ENCODE results near the gene LSMEM2. TPM values are rescaled to one million over a fixed set of nuclear protein-coding genes. Genes with fewer than 3 reads are reported as not detected.
A peak's percentile ranks its signal among the peaks of the same experiment; 100 is the strongest.

The LSMEM2 gene
- total and polyA plus RNA-seq, 9 of the 15 experiments (the other 6 are each of a cell fraction or from before 2014, with no cell fraction given) = not detected

DNA sequence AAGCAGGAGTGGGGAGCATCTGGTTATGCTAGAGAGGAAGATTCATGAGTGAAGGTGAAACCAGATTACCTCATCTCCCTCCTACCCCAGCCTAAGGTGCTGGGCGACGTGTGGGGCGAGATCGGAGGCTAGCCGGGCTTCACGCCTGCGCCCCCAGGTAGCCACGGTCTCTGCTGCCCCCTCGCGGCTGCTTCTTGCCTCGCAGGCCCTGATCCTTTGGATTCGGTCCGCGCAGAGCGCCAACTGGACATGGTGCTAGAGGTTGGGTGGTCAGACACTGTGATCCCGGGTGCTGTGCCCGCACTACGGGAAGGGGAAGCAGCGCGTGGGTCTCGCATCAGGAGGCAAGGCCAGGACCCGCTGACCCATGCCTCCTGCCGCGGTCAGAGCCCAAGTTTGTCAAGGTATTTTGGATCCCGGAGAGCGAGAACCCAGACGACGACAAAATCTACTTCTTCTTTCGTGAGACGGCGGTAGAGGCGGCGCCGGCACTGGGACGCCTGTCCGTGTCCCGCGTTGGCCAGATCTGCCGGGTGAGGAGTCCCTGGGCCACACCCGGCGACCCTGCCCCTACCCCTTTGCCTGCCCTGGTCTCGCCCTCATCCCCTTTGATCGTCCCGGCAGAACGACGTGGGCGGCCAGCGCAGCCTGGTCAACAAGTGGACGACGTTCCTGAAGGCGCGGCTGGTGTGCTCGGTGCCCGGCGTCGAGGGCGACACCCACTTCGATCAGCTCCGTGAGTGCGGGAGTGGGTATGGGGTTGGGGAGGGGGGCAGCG is 5.8 kb upstream of the LSMEM2 start (continued):
- TF ChIP-seq DDX20 (tag; IDR thresholded peaks at IDR 0.05; ENCODE audit: low read depth) = no peak
- peak; percentile 52 for TF ChIP-seq EGR1 (conservative IDR thresholded peaks at IDR 0.05)
- TF ChIP-seq SNRNP70 (optimal IDR thresholded peaks at IDR 0.05; ENCODE audit: low read depth, low read length) = no peak
- TF ChIP-seq, protein P1, sequence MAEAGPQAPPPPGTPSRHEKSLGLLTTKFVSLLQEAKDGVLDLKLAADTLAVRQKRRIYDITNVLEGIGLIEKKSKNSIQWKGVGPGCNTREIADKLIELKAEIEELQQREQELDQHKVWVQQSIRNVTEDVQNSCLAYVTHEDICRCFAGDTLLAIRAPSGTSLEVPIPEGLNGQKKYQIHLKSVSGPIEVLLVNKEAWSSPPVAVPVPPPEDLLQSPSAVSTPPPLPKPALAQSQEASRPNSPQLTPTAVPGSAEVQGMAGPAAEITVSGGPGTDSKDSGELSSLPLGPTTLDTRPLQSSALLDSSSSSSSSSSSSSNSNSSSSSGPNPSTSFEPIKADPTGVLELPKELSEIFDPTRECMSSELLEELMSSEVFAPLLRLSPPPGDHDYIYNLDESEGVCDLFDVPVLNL (CRISPR knock-in tag; IDR thresholded peaks at IDR 0.05; ENCODE audit: low read depth) = peak; percentile 22; the same call in 1 of the 2 replicates
- peak; percentile 68 for TF ChIP-seq CC2D1A (IDR thresholded peaks at IDR 0.05)
- no peak for TF ChIP-seq OTX1 (CRISPR knock-in tag; IDR thresholded peaks at IDR 0.05)
- 0 out of 2 replicates have a peak, but pooled peaks have one; percentile 22 for TF ChIP-seq ZC3H4 (CRISPR knock-in tag; IDR thresholded peaks at IDR 0.05; ENCODE audit: borderline replicate concordance)
- TF ChIP-seq, protein P2, sequence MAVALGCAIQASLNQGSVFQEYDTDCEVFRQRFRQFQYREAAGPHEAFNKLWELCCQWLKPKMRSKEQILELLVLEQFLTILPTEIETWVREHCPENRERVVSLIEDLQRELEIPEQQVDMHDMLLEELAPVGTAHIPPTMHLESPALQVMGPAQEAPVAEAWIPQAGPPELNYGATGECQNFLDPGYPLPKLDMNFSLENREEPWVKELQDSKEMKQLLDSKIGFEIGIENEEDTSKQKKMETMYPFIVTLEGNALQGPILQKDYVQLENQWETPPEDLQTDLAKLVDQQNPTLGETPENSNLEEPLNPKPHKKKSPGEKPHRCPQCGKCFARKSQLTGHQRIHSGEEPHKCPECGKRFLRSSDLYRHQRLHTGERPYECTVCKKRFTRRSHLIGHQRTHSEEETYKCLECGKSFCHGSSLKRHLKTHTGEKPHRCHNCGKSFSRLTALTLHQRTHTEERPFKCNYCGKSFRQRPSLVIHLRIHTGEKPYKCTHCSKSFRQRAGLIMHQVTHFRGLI (CRISPR knock-in tag; IDR thresholded peaks at IDR 0.05) = no peak
- TF ChIP-seq, protein P3, sequence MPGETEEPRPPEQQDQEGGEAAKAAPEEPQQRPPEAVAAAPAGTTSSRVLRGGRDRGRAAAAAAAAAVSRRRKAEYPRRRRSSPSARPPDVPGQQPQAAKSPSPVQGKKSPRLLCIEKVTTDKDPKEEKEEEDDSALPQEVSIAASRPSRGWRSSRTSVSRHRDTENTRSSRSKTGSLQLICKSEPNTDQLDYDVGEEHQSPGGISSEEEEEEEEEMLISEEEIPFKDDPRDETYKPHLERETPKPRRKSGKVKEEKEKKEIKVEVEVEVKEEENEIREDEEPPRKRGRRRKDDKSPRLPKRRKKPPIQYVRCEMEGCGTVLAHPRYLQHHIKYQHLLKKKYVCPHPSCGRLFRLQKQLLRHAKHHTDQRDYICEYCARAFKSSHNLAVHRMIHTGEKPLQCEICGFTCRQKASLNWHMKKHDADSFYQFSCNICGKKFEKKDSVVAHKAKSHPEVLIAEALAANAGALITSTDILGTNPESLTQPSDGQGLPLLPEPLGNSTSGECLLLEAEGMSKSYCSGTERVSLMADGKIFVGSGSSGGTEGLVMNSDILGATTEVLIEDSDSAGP (CRISPR knock-in tag; IDR thresholded peaks at IDR 0.05) = peak; percentile 56; the same call in 1 of the 2 replicates
- no peak for TF ChIP-seq MYNN (IDR thresholded peaks at IDR 0.05)
- TF ChIP-seq MYNN (CRISPR knock-in tag; IDR thresholded peaks at IDR 0.05) = no peak
- TF ChIP-seq POLR3G (IDR thresholded peaks at IDR 0.05; ENCODE audit: extremely low read depth, insufficient read length, insufficient replicate concordance) = no peak
- TF ChIP-seq SP1 (CRISPR knock-in tag; IDR thresholded peaks at IDR 0.05) = peak; percentile 74
- TF ChIP-seq, protein P4, sequence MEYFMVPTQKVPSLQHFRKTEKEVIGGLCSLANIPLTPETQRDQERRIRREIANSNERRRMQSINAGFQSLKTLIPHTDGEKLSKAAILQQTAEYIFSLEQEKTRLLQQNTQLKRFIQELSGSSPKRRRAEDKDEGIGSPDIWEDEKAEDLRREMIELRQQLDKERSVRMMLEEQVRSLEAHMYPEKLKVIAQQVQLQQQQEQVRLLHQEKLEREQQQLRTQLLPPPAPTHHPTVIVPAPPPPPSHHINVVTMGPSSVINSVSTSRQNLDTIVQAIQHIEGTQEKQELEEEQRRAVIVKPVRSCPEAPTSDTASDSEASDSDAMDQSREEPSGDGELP (CRISPR knock-in tag; IDR thresholded peaks at IDR 0.05; ENCODE audit: borderline replicate concordance) = peak; percentile 57; the same call in 1 of the 2 replicates
- TF ChIP-seq CBX5 (IDR thresholded peaks at IDR 0.05; ENCODE audit: borderline replicate concordance, low read depth) = peak; percentile 37; the same call in 1 of the 2 replicates
